ENCODE results near the gene EFNA5. TPM values are rescaled to one million over a fixed set of nuclear protein-coding genes. Genes with fewer than 3 reads are reported as not detected.

The EFNA5 gene
- total and polyA plus RNA-seq, 10 of the 15 experiments (the other 5 are each of a cell fraction or from before 2014, with no cell fraction given): 0.19 to 12.6 (median 3.9) TPM

DNA sequence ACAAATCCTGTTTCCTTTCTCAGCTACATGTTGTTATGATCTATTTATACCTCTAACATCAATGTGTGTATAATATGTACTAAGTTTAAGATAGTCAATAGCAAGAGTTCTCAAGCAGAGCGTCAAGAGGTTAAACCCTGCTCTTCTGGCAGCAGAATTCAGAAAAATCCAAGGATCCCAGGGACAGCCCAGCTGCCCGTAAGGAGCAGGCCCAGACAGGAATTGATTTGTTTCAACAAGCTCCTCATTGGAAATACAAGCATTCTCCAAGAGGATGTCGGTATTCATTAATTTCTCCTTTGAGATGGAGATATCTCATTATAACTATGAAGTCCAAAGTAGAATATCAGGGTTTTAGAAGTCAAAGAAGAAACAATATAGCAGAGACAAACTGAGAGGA lies 14.9 kb downstream of the EFNA5 start:
- ChIA-PET RAD21 (ENCODE audit: unreplicated experiment) (no interaction called here), CTCF (interaction anchor here (1.9 kb wide), 1 partner anchor 15 kb away, joined by 5 read pairs; no protein-coding TSS in a partner anchor), SMC1A (ENCODE audit: uncharacterized antibody, unreplicated experiment) (interaction anchor here (0.9 to 1.5 kb wide), 3 partner anchors 10 to 84 kb away, joined by 3 to 6 read pairs (median 3); no protein-coding TSS in a partner anchor), POLR2A (interaction anchor here (1.2 kb wide), 1 partner anchor 16 kb away, joined by 3 read pairs; no protein-coding TSS in a partner anchor)
- Histone ChIP-seq H3K9me3 (replicated peaks; ENCODE audit: control insufficient read depth, insufficient read depth, low read length) (no peaks in the 10 kb centered on the region), H3K79me2 (ENCODE audit: control insufficient read depth, insufficient read depth, low read length) (peaks cover 18% of the 10 kb centered on the region), H3K4me2 (ENCODE audit: control insufficient read depth, insufficient read depth) (no peak overlapping the region), H3K27me3 (replicated peaks in 1 of 2; ENCODE audit: control insufficient read depth in 2 of 2, insufficient read depth in 2 of 2, low read length in 1 of 2) (no peaks in the 10 kb centered on the region; a peak in 1 of 4 replicates), H3K4me3 (no peak overlapping the region), H3K4me1 (ENCODE audit: control insufficient read depth, insufficient read depth, low read length) (no peaks in the 10 kb centered on the region), H4K20me1 (ENCODE audit: control insufficient read depth, insufficient read depth) (no peaks in the 10 kb centered on the region), H3K9ac (ENCODE audit: control insufficient read depth, insufficient read depth, low read length) (no peak overlapping the region), H3K27ac (ENCODE audit: control insufficient read depth, insufficient read depth) (no peak overlapping the region), H3K36me3 (ENCODE audit: control insufficient read depth in 2 of 2, insufficient read depth in 2 of 2, low read length in 1 of 2) (no peaks in the 10 kb centered on the region), H2AFZ (ENCODE audit: control insufficient read depth, low read depth, low read length) (no peak overlapping the region)
- in situ Hi-C loops (cut with MboI) (no loop called here), intact Hi-C loops (cut with micrococcal nuclease; ENCODE audit: unreplicated experiment) (no loop called here)
- no peak for ATAC-seq
- BruUV-seq (replicated peaks): no TSS peak
- FAIRE-seq: peak; percentile 56
- WGBS (ENCODE audit: insufficient coverage, insufficient replicate concordance, low lambda C conversion rate, missing lambda C conversion rate): 23% methylated on average over 3 of the region's 3 CpGs
- no peak for DNase-seq (ENCODE audit: low read depth, low spot score)
- TF ChIP-seq CBX3 (IDR thresholded peaks at IDR 0.05; ENCODE audit: borderline replicate concordance, low read depth) (no peak), RB1 (IDR thresholded peaks at IDR 0.05; ENCODE audit: borderline replicate concordance) (no peak), POU2F2 (IDR thresholded peaks at IDR 0.05; ENCODE audit: borderline replicate concordance, low read depth, low read length) (no peak), KLF5 (IDR thresholded peaks at IDR 0.05; ENCODE audit: partially characterized antibody) (no peak)
- TF ChIP-seq, protein P1, sequence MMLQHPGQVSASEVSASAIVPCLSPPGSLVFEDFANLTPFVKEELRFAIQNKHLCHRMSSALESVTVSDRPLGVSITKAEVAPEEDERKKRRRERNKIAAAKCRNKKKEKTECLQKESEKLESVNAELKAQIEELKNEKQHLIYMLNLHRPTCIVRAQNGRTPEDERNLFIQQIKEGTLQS (IDR thresholded peaks at IDR 0.05; ENCODE audit: borderline replicate concordance, extremely low read depth, low read depth, low read length): no peak
- TF ChIP-seq, protein P2, sequence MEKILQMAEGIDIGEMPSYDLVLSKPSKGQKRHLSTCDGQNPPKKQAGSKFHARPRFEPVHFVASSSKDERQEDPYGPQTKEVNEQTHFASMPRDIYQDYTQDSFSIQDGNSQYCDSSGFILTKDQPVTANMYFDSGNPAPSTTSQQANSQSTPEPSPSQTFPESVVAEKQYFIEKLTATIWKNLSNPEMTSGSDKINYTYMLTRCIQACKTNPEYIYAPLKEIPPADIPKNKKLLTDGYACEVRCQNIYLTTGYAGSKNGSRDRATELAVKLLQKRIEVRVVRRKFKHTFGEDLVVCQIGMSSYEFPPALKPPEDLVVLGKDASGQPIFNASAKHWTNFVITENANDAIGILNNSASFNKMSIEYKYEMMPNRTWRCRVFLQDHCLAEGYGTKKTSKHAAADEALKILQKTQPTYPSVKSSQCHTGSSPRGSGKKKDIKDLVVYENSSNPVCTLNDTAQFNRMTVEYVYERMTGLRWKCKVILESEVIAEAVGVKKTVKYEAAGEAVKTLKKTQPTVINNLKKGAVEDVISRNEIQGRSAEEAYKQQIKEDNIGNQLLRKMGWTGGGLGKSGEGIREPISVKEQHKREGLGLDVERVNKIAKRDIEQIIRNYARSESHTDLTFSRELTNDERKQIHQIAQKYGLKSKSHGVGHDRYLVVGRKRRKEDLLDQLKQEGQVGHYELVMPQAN (conservative IDR thresholded peaks at IDR 0.05): no peak
